Activated CD4-positive, alpha-beta T cell treated with anti-CD3 and anti-CD28 coated beads for 1 hour (primary cell): ENCODE results near the gene POU6F1.
"Not testable (repeated sequence)": the region's sequence is repeated elsewhere in the genome, so short reads cannot be mapped to it uniquely, and the experiment has no call there.

Source experiments
- DNase-seq: peaks from one replicate; pipeline ENCODE4 v3.0.0-alpha.2; 2020

Gene POU6F1, protein sequence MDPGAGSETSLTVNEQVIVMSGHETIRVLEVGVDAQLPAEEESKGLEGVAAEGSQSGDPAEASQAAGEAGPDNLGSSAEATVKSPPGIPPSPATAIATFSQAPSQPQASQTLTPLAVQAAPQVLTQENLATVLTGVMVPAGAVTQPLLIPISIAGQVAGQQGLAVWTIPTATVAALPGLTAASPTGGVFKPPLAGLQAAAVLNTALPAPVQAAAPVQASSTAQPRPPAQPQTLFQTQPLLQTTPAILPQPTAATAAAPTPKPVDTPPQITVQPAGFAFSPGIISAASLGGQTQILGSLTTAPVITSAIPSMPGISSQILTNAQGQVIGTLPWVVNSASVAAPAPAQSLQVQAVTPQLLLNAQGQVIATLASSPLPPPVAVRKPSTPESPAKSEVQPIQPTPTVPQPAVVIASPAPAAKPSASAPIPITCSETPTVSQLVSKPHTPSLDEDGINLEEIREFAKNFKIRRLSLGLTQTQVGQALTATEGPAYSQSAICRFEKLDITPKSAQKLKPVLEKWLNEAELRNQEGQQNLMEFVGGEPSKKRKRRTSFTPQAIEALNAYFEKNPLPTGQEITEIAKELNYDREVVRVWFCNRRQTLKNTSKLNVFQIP

GRCh38 chr12:51217968-51218606, at the start of gene POU6F1:
TSS of gene POU6F1 (minus strand) at chr12:51218062. CDS start at chr12:51206836, 11,226 bp downstream.
- peak; percentile 59 for DNase-seq

DNA sequence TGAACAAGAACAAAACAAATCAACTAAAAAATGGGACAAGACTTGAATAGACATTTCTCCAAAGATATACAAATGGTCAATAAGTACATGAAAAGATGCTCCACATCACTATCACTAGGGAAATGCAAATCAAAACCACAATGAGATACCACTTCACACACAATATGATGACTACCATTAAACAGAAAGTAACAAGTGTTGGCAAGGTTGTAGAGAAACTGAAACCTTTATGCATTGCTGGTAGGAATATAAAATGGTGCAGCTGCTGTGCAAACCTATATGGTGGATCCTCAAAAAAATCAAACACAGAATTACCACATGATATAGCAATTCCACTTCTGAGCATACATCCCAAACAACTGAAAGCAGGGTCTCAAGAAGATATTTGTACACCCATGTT, 47.2 kb upstream of the POU6F1 start:
- no peak for DNase-seq

DNA sequence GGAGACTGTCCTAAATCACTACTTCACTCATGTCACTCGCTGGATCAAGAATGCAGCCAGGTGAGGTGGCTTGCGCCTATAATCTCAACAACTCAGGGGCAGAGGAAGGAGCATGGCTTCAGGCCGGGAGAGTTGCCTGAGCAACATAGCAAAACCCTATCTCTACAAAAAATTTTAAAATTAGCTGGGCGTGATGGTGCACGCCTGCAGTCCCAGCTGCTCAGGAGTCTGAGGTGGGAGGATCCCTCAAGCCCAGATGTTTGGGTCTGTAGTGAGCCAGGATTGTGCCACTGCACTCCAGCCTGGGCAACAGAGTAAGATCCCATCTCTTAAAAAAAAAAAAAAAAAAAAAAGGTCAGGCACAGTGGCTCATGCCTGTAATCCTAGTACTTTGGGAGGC, 46.4 kb upstream of the POU6F1 start:
- DNase-seq, result no peak

GRCh38 chr12:51263341-51263740, 45.5 kb upstream of the POU6F1 start:
- DNase-seq, result no peak

DNA sequence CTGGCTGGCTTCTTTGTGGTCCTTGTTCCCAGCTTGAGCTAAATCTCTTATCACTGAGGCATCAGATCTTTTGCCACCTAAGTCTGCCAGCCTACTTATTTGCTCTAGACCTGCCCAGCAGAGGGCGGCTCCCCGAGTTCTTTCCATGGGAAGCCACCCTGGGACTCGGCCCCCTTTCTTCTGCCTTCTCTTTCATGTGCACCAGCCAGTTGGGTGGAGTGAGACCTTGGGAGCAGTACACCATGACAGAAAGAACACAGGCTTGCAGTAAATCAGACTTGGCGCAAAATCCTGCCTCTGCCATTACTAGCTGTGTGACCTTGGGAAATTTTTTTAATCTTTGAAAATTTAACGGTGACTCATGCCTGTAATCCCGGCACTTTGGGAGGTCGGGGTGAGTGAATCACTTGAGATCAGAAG, 44.9 kb upstream of the POU6F1 start:
- peak; percentile 23 for DNase-seq

- DNase-seq, result not testable (repeated sequence)
Measured at GRCh38 chr12:51259600-51259999, 41.7 kb upstream of the POU6F1 start.

DNA sequence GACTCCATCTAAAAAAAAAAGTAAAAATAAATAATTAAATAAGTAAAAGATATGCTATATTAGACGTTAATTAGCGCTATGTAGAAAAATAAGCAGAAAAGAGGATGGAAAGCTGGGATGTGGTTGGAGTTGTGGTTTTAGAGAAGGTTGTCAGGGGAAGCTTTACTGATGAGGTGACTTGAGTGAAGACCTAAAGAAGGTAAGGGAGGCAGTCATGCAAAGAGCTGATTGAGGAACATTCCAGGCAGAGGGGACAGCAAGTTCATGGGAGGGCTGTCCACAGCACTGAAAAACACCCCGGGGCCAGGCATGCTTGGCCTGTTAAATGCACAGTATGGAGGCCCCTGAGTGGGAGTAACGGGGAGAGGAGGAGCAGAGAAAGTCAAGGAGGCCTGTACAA, 36.7 kb upstream of the POU6F1 start:
- DNase-seq, result no peak

DNA sequence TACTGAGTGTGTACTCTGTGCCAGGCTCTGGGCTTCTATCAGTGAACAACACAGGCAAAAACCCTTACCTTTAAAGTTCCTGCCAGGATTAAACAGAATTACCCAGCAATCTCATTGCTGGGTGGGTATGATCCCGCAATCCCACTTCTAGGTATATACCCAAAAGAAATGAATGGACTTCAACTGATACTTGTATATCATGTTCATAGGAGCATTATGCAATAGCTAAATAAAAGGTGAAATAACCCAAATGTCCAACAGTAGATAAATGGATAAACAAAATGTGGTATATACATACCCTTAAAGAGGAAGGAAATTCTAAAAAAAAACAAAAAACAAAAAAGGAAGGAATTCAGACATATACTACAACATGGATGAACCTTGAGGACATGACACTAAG, 35.4 kb upstream of the POU6F1 start:
- no peak for DNase-seq

GRCh38 chr12:51247523-51248206, 29.8 kb upstream of the POU6F1 start:
- DNase-seq, result no peak

DNA sequence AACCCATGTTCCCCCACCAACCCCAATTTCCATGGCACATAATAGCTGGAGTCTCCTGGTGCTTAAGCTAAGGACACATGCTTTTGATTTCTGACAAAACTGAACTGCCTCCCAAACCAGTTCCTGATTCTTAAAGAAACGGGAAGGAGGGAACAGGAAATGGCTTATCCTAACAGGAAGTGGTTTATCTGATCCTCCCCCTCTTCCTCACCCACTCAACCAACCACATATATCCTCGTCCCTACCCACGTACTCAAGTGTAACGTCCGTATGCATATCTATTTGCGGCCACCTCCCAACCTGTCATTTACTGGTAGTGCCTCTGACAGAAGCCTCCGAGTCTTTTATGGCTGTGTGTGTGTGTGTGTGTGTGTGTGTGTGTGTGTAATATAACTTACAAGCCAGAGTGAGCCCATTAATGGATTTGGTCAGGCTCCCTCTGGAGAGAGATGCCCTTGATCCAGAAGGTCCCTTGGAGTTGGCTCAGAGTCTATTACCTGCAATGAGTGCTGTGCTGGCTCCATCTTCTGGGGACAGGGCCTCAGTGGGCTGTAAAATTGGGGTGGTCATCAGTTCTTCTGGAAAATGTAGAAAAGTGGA, 28.5 kb upstream of the POU6F1 start:
- no peak for DNase-seq

DNA sequence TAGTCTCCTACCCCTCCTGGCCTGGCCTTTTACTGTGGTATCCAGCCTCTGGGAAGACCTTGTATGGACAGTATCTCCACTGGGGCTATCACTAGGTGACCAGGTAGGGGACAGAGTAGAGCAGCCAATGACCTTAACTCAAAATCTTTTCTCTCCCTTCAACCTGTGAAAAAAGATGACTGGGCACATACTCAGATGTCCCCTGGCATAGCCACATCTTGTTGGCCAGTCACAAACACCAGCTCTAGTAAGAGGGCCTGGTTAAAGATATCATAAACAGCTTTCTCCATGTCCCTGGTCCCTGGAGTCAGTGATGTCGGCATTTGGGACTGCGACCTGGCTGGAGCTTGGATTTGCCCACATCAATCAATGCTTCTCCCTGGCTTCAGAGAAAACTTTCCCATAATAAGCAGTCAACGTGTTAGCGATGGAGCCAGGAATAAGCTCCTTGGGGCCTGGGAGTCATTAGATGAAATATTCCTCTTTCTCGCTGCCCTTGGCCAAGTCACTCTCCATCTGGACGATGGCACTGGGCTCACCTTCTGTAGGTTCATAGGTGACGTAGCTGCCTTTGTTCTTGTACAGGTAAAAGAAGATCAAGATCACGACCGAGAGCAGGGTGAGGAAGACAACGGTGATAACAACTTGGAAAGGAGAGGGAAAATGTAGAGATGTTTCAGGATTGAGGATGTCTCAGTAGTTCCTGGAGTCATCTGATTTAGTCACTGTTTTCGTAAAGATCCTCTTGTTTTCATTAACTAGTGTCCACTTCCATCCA, 27.8 kb upstream of the POU6F1 start:
- no peak for DNase-seq

GRCh38 chr12:51244269-51244668, 26.4 kb upstream of the POU6F1 start:
- no peak for DNase-seq

GRCh38 chr12:51242876-51243275, 25.0 kb upstream of the POU6F1 start:
- no peak for DNase-seq

DNA sequence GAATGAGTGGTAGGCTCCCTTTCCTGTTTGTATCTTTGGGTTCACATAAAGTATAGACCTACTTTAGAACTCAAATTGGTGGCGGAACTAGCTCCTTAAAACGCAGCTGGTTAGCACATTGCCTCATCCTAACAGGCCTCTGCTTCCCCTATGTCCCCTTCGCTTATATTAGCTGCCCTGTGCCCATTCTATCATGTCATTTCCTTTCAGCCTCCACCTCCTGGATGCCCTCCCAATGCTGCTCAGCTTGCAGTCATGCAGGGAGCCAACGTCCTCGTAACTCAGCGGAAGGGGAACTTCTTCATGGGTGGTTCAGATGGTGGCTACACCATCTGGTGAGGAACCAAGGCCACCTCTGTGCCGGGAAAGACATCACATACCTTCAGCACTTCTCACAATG, 24.3 kb upstream of the POU6F1 start:
- DNase-seq, result no peak

- DNase-seq, result no peak
Measured at GRCh38 chr12:51240971-51241370, 23.1 kb upstream of the POU6F1 start.

GRCh38 chr12:51238510-51239334, 20.9 kb upstream of the POU6F1 start, which contains the start of gene DAZAP2:
TSS of gene DAZAP2 (plus strand) at chr12:51238826. CDS start at chr12:51238908, 82 bp downstream.
- DNase-seq, result peak; percentile 91

DNA sequence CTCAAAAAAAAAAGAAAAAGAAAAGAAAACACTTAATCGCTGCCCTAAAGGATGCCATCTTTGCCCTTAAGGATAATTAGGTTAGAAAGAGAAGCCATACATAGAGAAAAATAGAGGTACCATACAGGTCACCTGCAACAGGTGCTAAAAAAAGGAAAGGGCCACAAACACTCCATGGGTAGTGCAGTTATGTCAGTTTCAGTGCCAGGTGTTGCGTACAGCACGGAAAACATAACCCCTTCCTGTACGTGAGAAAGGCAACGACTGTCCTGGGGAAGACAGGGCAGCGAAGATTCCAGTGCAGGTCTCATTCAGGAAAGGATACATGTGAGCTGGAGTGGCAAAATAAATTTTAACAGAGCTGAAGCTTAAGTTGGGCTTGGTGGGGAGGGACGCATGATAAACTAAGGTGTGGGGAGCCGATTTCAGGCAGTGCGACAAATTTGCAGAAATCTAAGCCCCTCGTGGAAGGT, 20.2 kb upstream of the POU6F1 start:
- no peak for DNase-seq

DNA sequence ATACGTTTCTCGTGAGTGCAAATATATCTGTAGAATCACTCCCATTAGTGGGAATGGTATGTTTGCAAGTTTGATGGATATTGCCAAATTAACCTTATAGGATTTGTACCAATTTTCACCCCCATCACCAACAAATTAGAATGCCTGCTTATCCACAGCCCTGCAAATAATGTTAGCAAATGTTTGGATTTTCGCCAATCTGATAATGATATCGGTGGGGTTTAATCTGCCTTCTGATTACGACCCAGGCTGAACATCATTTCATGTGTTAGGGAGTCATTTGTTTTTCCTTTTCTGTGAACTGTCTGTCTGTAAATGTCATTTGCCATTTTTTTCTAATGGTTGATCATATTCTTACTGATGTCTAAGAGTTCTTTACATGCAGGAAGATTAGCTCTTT, 16.7 kb upstream of the POU6F1 start:
- no peak for DNase-seq

- no peak for DNase-seq
Measured at GRCh38 chr12:51232642-51233041, 14.8 kb upstream of the POU6F1 start.

- DNase-seq, result no peak
Measured at GRCh38 chr12:51229116-51229809, 11.4 kb upstream of the POU6F1 start.
